ENCODE results near the gene SNED1. TPM values are rescaled to one million over a fixed set of nuclear protein-coding genes. Genes with fewer than 3 reads are reported as not detected.
A peak's percentile ranks its signal among the peaks of the same experiment; 100 is the strongest.
"Not testable (repeated sequence)": the region's sequence is repeated elsewhere in the genome, so short reads cannot be mapped to it uniquely, and the experiment has no call there.

SNED1 gene
- polyA plus RNA-seq, 2 of the 4 experiments (the other 2 are of a cell fraction): 0.15 to 0.21 TPM

GRCh38 chr2:240972201-240972600 is 26.2 kb upstream of the SNED1 start:
- Histone ChIP-seq H3K9me3 (no peaks in the 10 kb centered on the region), H3K27ac (no peak overlapping the region), H3K4me3 (no peak overlapping the region), H3K4me1 (no peaks in the 10 kb centered on the region), H3K4me2 (no peak overlapping the region)
- DNase-seq (ENCODE audit: low read depth in 1 of 2, low spot score in 1 of 2) (no peak), FAIRE-seq (no peak), ATAC-seq (no peak)
- 38% methylated on average over 11 of the region's 11 CpGs for WGBS (ENCODE audit: missing lambda C conversion rate)
- TF ChIP-seq RARB (CRISPR knock-in tag; IDR thresholded peaks at IDR 0.05) (no peak), CBX2 (IDR thresholded peaks at IDR 0.05; ENCODE audit: borderline replicate concordance, low read depth) (no peak)
- ChIA-PET POLR2A (no interaction called here), CTCF (interaction anchor here (0.9 to 1.9 kb wide), 5 partner anchors 11 to 121 kb away, joined by 3 to 10 read pairs (median 4); no protein-coding TSS in a partner anchor)

GRCh38 chr2:240972636-240973521 is 25.5 kb upstream of the SNED1 start:
- no peak for FAIRE-seq
- ChIA-PET CTCF (interaction anchor here (0.9 to 1.9 kb wide), 5 partner anchors 11 to 121 kb away, joined by 3 to 10 read pairs (median 4); no protein-coding TSS in a partner anchor), POLR2A (no interaction called here)
- Histone ChIP-seq H3K4me3 (no peak overlapping the region), H3K9me3 (no peaks in the 10 kb centered on the region), H3K4me1 (no peaks in the 10 kb centered on the region), H3K4me2 (no peak overlapping the region), H3K27ac (no peak overlapping the region)
- 47% methylated on average over 12 of the region's 17 CpGs for WGBS (ENCODE audit: missing lambda C conversion rate)
- no peak for DNase-seq (ENCODE audit: low read depth in 1 of 2, low spot score in 1 of 2)
- TF ChIP-seq PBX3 (IDR thresholded peaks at IDR 0.05) (no peak), CHD2 (IDR thresholded peaks at IDR 0.05; ENCODE audit: low read length, partially characterized antibody) (no peak), BCL3 (IDR thresholded peaks at IDR 0.05) (no peak), MAFK (IDR thresholded peaks at IDR 0.05; ENCODE audit: partially characterized antibody) (no peak), RFX5 (IDR thresholded peaks at IDR 0.05) (no peak), RARB (CRISPR knock-in tag; IDR thresholded peaks at IDR 0.05) (no peak), NPAS2 (CRISPR knock-in tag; IDR thresholded peaks at IDR 0.05; ENCODE audit: borderline replicate concordance) (no peak), RCOR1 (IDR thresholded peaks at IDR 0.05; ENCODE audit: low read depth, low read length) (no peak), ESRRA (IDR thresholded peaks at IDR 0.05; ENCODE audit: borderline replicate concordance, low read length) (no peak), RAD21 (conservative IDR thresholded peaks at IDR 0.05 in 1 of 2, IDR thresholded peaks at IDR 0.05 in 1 of 2) (no peak), POLR2AphosphoS2 (conservative IDR thresholded peaks at IDR 0.05; ENCODE audit: low read length) (no peak), FOSL2 (IDR thresholded peaks at IDR 0.05) (no peak), FOSL2 (CRISPR knock-in tag; IDR thresholded peaks at IDR 0.05) (no peak), NR3C1 (IDR thresholded peaks at IDR 0.05) (no peak)
- no peak for ATAC-seq

GRCh38 chr2:240974771-240975572 is 23.4 kb upstream of the SNED1 start:
- WGBS (ENCODE audit: missing lambda C conversion rate): 49% methylated on average over 10 of the region's 10 CpGs
- H3K4me2 ChIP-seq: no peak overlapping the region
- H3K4me3 ChIP-seq: no peak overlapping the region
- peak in 1 of 2 experiments; percentile 19; a peak in 1 of 6 replicates for ATAC-seq
- no peak for FAIRE-seq
- no peak for DNase-seq (ENCODE audit: low read depth in 1 of 2, low spot score in 1 of 2)
- POLR2A ChIA-PET: interaction anchor here (0.6 kb wide), 1 partner anchor 10 kb away, joined by 3 read pairs; no protein-coding TSS in a partner anchor
- no peak for TF ChIP-seq TP53 (CRISPR knock-in tag; IDR thresholded peaks at IDR 0.05)
- TF ChIP-seq RNF2 (IDR thresholded peaks at IDR 0.05; ENCODE audit: borderline replicate concordance, low read depth): no peak
- TF ChIP-seq CEBPB (IDR thresholded peaks at IDR 0.05): no peak
- TF ChIP-seq POLR2A (IDR thresholded peaks at IDR 0.05; ENCODE audit: low read length): no peak
- no peak for TF ChIP-seq EHF (CRISPR knock-in tag; IDR thresholded peaks at IDR 0.05)
- no peak for TF ChIP-seq EP300 (IDR thresholded peaks at IDR 0.05)
- TF ChIP-seq JUN (IDR thresholded peaks at IDR 0.05): no peak
- TF ChIP-seq SREBF2 (IDR thresholded peaks at IDR 0.05): no peak
- no peak for TF ChIP-seq FOSL2 (IDR thresholded peaks at IDR 0.05)
- TF ChIP-seq FOSL2 (CRISPR knock-in tag; IDR thresholded peaks at IDR 0.05): no peak
- no peak overlapping the region for H3K27ac ChIP-seq
- no peaks in the 10 kb centered on the region for H3K4me1 ChIP-seq
- H3K9me3 ChIP-seq: no peaks in the 10 kb centered on the region
- CTCF ChIA-PET: no interaction called here

- POLR2A ChIA-PET; CTCF ChIA-PET; H3K4me2 ChIP-seq; H3K9me3 ChIP-seq; FAIRE-seq; H3K4me1 ChIP-seq; H3K4me3 ChIP-seq; ATAC-seq; DNase-seq (ENCODE audit: low read depth in 1 of 2, low spot score in 1 of 2); H3K27ac ChIP-seq: not testable (repeated sequence)
- WGBS (ENCODE audit: missing lambda C conversion rate): 0% methylated on average over 1 of the region's 4 CpGs
Observed at GRCh38 chr2:240975903-240976302, 22.5 kb upstream of the SNED1 start.
